Stimulated activated CD8-positive, alpha-beta memory T cell treated with anti-CD3 and anti-CD28 coated beads, Interleukin-7, amount 100 ng/mL, for 24 hours (primary cell): Measurements from ENCODE around the gene EME1.

Experiments used
- DNase-seq: peaks from one replicate; pipeline ENCODE4 v3.0.0-alpha.2; 2020; ENCODE audit warnings: low read depth

The EME1 gene

GRCh38 chr17:50347894-50348291, 25.1 kb upstream of the EME1 start:
- no peak for DNase-seq

- no peak for DNase-seq
These were observed 24.3 kb upstream of the EME1 start for GRCh38 chr17:50348522-50349242.

GRCh38 chr17:50349243-50349600, 23.8 kb upstream of the EME1 start:
- DNase-seq, result no peak

GRCh38 chr17:50350733-50351132, 22.3 kb upstream of the EME1 start:
- DNase-seq, result no peak

DNA sequence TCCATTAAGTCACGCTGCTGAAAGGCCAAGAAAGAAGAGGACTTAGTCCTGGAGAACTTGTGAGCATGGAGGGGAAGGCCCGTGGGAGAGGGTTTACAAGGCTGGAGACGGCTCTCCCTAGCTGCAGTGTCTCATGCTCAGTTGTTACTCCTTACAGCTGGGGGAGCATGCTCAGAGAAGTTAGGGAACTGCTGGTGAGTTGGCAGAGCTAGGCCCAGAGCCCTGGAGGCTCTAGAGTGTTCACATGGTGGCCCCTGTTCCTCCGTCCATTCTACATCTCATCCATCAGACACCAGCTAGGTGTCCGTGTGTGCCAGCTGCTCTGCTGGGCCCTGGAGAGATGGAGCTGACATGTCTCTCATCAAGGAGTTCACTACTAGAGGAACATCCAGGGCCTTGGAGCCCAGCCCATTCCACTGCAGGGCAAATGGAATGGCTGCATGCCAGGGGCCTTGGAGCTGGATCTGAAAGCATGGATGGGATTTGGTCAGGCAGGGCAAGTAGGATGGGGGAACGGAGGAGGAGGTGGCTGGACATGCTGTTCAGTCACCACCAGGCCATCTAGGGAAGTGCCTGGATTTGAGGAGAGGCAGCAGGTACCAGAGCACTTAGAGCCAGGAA, 20.8 kb upstream of the EME1 start:
- no peak for DNase-seq

DNA sequence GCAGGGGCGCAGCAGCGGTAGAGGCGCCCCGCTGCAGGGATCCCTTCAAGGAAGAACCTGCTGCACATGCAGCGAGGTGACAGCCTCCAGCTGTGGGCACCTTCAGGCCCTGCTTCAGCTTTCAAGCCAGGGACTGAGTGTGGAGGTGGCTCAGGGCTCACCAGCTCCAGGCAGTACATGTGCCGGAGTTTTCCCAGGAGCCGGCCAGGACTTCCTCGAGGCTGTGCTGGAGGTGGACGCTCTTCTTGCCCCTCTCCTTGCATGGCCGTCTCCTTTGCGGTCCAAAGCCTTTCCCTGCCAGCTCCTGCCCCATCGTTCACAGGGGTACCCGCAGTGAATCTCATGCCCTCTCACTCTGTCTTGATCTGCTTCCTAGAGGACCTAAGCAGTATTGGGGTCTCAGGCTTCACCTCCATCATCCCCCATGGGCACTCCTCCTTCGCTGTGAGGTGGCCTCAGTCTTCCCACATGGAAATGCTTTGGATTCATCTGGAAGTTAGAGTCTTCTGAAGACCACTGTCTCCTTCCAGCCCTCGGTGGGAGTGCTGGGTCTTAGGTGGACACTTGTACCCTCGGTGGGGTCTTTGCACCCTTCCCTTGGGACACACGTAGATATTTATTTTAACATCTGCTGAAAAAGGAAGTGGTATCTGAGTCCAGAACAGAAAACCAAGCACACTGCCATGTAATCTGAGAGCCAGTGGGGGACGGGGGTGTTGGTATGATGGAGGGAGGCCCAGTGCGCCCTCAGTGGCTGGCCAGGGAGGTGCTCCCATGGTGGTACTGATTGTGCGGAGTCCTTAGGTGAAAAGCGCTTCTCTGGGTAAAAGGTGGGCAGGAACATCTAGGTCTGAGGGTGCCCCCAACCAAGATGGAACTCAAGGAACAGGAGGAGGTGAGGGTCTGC, 20.1 kb upstream of the EME1 start:
- DNase-seq, result no peak

GRCh38 chr17:50353600-50354195, 19.3 kb upstream of the EME1 start:
- DNase-seq, result no peak

GRCh38 chr17:50354198-50354597, 18.8 kb upstream of the EME1 start:
- DNase-seq, result no peak

- DNase-seq, result no peak
These were observed 18.3 kb upstream of the EME1 start for GRCh38 chr17:50354776-50355175.

DNA sequence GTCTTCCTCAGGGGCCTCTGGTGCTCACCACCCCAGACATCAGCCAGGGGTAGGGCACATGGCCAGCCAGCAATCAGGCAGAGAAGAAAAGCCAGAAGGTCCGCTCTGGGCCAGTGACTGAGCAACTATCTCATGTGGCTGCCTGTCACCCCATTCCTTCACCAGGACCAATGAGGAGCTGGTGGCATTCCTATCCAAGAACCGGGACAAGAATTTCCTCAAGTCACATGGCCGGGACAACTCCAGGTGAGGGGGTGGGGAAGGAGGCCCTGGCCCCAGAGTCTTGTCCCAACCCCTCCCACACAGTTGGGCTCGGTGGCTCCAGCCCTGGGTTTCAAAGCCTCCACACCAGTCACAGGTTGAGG, 17.7 kb upstream of the EME1 start:
- no peak for DNase-seq

- no peak for DNase-seq
These were observed 17.2 kb upstream of the EME1 start for GRCh38 chr17:50355701-50356341.

DNA sequence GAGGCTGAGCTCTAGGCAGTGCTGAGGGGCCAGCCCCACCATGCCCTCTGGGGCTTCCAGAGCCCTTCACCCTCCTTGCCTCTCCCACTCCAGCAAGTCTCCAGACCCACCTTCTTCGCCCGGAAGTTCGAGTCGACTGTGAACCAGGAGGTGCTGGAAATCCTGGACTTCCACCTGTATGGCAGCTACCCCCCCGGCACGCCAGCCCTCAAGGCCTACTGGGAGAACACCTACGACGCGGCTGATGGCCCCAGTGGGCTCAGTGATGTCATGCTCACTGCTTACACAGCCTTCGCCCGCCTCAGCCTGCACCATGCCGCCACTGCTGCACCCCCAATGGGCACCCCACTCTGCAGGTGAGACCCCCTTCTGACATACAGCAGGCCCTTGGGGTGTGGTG, 16.6 kb upstream of the EME1 start:
- DNase-seq, result no peak

DNA sequence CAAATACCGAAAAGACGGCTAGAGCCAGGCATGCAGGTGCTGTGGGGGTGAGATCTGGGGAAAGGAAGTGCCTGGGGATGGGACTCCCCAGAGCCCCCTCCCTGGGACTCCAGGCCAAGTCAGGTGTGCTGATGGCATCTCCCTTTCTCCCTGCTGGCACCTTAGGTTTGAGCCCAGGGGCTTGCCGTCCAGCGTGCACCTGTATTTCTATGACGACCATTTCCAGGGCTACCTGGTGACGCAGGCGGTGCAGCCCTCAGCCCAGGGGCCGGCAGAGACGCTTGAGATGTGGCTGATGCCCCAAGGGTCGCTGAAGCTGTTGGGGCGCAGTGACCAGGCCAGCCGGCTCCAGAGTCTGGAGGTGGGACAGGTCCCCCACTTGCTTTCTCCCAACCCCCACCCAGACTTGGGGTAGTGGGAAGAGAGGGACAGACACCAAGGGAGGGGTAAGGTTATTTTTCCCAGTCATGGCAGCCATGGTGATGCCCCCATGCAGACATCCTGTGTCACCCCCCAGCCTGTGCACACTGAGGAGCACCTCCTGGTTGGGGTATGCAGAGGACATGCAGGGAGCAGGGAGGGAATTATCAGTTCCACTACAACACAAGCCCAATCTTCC, 16.0 kb upstream of the EME1 start:
- DNase-seq, result no peak

GRCh38 chr17:50358177-50358576, 14.9 kb upstream of the EME1 start:
- no peak for DNase-seq

- no peak for DNase-seq
These were observed 13.9 kb upstream of the EME1 start for GRCh38 chr17:50359005-50359699.

- DNase-seq, result no peak
These were observed 13.0 kb upstream of the EME1 start for GRCh38 chr17:50359998-50360461.

DNA sequence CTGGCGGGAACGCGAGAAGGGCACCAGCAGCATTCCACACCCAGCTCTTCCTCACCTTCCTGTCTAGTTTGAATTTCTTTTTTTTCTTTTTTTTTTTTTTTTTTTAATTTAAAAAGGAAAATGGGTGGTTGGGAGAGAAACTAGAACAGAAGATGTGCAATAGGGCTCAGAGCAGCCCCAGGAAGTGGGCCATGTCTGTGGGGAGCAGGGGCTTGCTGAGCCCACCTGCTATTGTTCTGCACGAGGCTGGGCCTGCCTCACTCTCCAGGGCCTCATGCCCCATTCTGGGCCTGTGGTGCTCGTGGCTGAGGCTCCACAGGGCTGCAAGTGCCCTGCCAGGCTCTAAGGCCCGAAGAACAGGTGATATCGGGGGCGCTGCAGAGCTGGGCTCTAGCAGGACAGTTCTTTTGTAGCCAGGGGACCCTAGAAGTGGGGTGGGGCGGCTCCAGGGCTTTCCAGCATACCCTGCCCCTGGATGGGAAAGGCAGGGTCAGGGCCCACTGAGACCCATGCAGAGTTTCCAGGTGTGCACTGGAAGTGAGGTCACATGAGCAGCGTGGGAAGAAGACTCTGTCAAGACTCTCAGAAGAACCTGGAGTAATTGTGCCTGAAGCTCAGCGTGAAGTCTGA, 12.4 kb upstream of the EME1 start:
- no peak for DNase-seq

- DNase-seq, result peak; percentile 17
These were observed 11.2 kb upstream of the EME1 start for GRCh38 chr17:50361561-50362480.

DNA sequence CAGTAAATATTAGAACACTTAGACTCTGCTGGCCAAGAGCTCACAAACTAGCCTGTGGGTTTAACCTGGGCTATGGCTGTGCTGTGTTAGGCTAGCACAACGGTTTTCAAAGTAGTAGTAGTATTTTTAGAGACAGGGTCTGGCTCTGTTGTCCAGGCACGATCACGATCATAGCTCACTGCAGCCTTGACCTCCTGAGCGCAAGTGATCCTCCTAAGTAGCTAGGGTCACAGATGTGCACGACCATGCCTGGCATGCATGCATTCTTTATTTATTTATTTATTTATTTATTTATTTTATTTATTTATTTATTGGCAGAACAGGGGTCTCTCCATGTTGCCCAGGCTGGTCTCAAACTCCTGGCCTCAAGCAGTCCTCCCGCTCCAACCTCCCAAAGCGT, 10.4 kb upstream of the EME1 start:
- DNase-seq, result no peak
